ENCODE results near the gene CD55.

GRCh38 chr1:207288315-207288714, 33.2 kb upstream of the CD55 start:
- TF ChIP-seq EZH2phosphoT487 (IDR thresholded peaks at IDR 0.05; ENCODE audit: borderline replicate concordance, low read length): no peak
- no peak for TF ChIP-seq CTCF (IDR thresholded peaks at IDR 0.05; ENCODE audit: low read depth, low read length, poor library complexity, severe bottlenecking)
